Measurements from ENCODE around the gene PCBP3.
"Not testable (repeated sequence)": the region's sequence is repeated elsewhere in the genome, so short reads cannot be mapped to it uniquely, and the experiment has no call there.

The PCBP3 gene

GRCh38 chr21:45800339-45801080 lies 157.0 kb downstream of the PCBP3 start:
- no peak for DNase-seq (ENCODE audit: low read depth, low spot score)
- no peak overlapping the region for H3K27ac ChIP-seq

GRCh38 chr21:45801129-45801964 lies 157.8 kb downstream of the PCBP3 start:
- no peak overlapping the region for H3K27ac ChIP-seq
- DNase-seq (ENCODE audit: low read depth, low spot score) = no peak

- DNase-seq (ENCODE audit: low read depth, low spot score) = no peak
- no peak overlapping the region for H3K27ac ChIP-seq
Observed at GRCh38 chr21:45801989-45802388, 158.5 kb downstream of the PCBP3 start.

- H3K27ac ChIP-seq = no peak overlapping the region
- DNase-seq (ENCODE audit: low read depth, low spot score) = no peak
Observed at GRCh38 chr21:45802425-45802824, 158.9 kb downstream of the PCBP3 start.

- no peak overlapping the region for H3K27ac ChIP-seq
- DNase-seq (ENCODE audit: low read depth, low spot score) = no peak
Observed at GRCh38 chr21:45802956-45803617, 159.6 kb downstream of the PCBP3 start.

- H3K27ac ChIP-seq = no peak overlapping the region
- DNase-seq (ENCODE audit: low read depth, low spot score) = no peak
Observed at GRCh38 chr21:45803618-45804340, 160.3 kb downstream of the PCBP3 start.

- no peak overlapping the region for H3K27ac ChIP-seq
- no peak for DNase-seq (ENCODE audit: low read depth, low spot score)
Observed at GRCh38 chr21:45804809-45805313, 161.3 kb downstream of the PCBP3 start.

- no peak overlapping the region for H3K27ac ChIP-seq
- no peak for DNase-seq (ENCODE audit: low read depth, low spot score)
Observed at GRCh38 chr21:45805321-45805720, 161.8 kb downstream of the PCBP3 start.

GRCh38 chr21:45806042-45806441 lies 162.5 kb downstream of the PCBP3 start:
- no peak overlapping the region for H3K27ac ChIP-seq
- DNase-seq (ENCODE audit: low read depth, low spot score) = no peak

- not testable (repeated sequence) for DNase-seq (ENCODE audit: low read depth, low spot score)
Observed at GRCh38 chr21:45808663-45809062, 165.1 kb downstream of the PCBP3 start.

GRCh38 chr21:45809421-45809820 lies 165.9 kb downstream of the PCBP3 start:
- no peak for DNase-seq (ENCODE audit: low read depth, low spot score)
- H3K27ac ChIP-seq = no peak overlapping the region

More at GRCh38 chr21:45808663-45809062, 165.1 kb downstream of the PCBP3 start:
- not testable (repeated sequence) for H3K27ac ChIP-seq

GRCh38 chr21:45811136-45811535 lies 167.6 kb downstream of the PCBP3 start:
- no peak for DNase-seq (ENCODE audit: low read depth, low spot score)
- no peak overlapping the region for H3K27ac ChIP-seq

- DNase-seq (ENCODE audit: low read depth, low spot score); H3K27ac ChIP-seq: not testable (repeated sequence)
Observed at GRCh38 chr21:45814210-45814940, 170.8 kb downstream of the PCBP3 start.

- not testable (repeated sequence) for DNase-seq (ENCODE audit: low read depth, low spot score); H3K27ac ChIP-seq
Observed at GRCh38 chr21:45815781-45816180, 172.3 kb downstream of the PCBP3 start.

- DNase-seq (ENCODE audit: low read depth, low spot score) = no peak
- H3K27ac ChIP-seq = no peak overlapping the region
Observed at GRCh38 chr21:45816794-45817193, 173.3 kb downstream of the PCBP3 start.

GRCh38 chr21:45817345-45817744 lies 173.8 kb downstream of the PCBP3 start:
- no peak for DNase-seq (ENCODE audit: low read depth, low spot score)
- H3K27ac ChIP-seq = no peak overlapping the region

GRCh38 chr21:45818276-45818903 lies 174.9 kb downstream of the PCBP3 start:
- no peak overlapping the region for H3K27ac ChIP-seq
- peak; percentile 68 for DNase-seq (ENCODE audit: low read depth, low spot score)

GRCh38 chr21:45818904-45819285 lies 175.4 kb downstream of the PCBP3 start:
- no peak overlapping the region for H3K27ac ChIP-seq
- DNase-seq (ENCODE audit: low read depth, low spot score) = peak; percentile 24

Measured in epithelial cell of prostate (primary cell).